ENCODE measurements around the gene WNK2.

WNK2 gene

GRCh38 chr9:93222890-93223259 lies 38.9 kb downstream of the WNK2 start:
- DNase-seq, result no peak

- DNase-seq, result no peak
Measured at GRCh38 chr9:93223260-93224180, 39.6 kb downstream of the WNK2 start.

GRCh38 chr9:93224591-93224990 lies 40.7 kb downstream of the WNK2 start:
- DNase-seq, result no peak

- DNase-seq, result no peak
Measured at GRCh38 chr9:93225417-93225816, 41.5 kb downstream of the WNK2 start.

GRCh38 chr9:93225892-93226291 lies 42.0 kb downstream of the WNK2 start:
- DNase-seq, result no peak

- DNase-seq, result no peak
Measured at GRCh38 chr9:93226819-93227218, 42.9 kb downstream of the WNK2 start.

GRCh38 chr9:93228030-93228429 lies 44.1 kb downstream of the WNK2 start:
- DNase-seq, result no peak

GRCh38 chr9:93228453-93228852 lies 44.5 kb downstream of the WNK2 start:
- no peak for DNase-seq

GRCh38 chr9:93229636-93230035 lies 45.7 kb downstream of the WNK2 start:
- DNase-seq, result no peak

- DNase-seq, result no peak
Measured at GRCh38 chr9:93230185-93230584, 46.2 kb downstream of the WNK2 start.

GRCh38 chr9:93230601-93231000 lies 46.7 kb downstream of the WNK2 start:
- no peak for DNase-seq

- no peak for DNase-seq
Measured at GRCh38 chr9:93231121-93231694, 47.3 kb downstream of the WNK2 start.

- DNase-seq, result no peak
Measured at GRCh38 chr9:93231716-93232115, 47.8 kb downstream of the WNK2 start.

- DNase-seq, result no peak
Measured at GRCh38 chr9:93232388-93232960, 48.5 kb downstream of the WNK2 start.

GRCh38 chr9:93233033-93233432 lies 49.1 kb downstream of the WNK2 start:
- DNase-seq, result no peak

GRCh38 chr9:93234600-93234999 lies 50.7 kb downstream of the WNK2 start:
- DNase-seq, result no peak

- DNase-seq, result no peak
Measured at GRCh38 chr9:93235300-93235960, 51.5 kb downstream of the WNK2 start.

GRCh38 chr9:93236541-93237206 lies 52.7 kb downstream of the WNK2 start:
- no peak for DNase-seq

- DNase-seq, result no peak
Measured at GRCh38 chr9:93237540-93237939, 53.6 kb downstream of the WNK2 start.

- DNase-seq, result no peak
Measured at GRCh38 chr9:93238953-93239925, 55.3 kb downstream of the WNK2 start.

GRCh38 chr9:93240891-93241334 lies 57.0 kb downstream of the WNK2 start:
- no peak for DNase-seq

- no peak for DNase-seq
Measured at GRCh38 chr9:93243112-93243511, 59.2 kb downstream of the WNK2 start.

All from NCI-H748 treated with DMSO at 0.1 percent for 48 hours (cell line).